ENCODE data around the gene BRF1.

GRCh38 chr14:105178069-105178867, 122.5 kb downstream of the BRF1 start:
- TF ChIP-seq CTCF (conservative IDR thresholded peaks at IDR 0.05; ENCODE audit: low read length) (peak; percentile 42), EZH2phosphoT487 (IDR thresholded peaks at IDR 0.05; ENCODE audit: borderline replicate concordance) (no peak)
